HL-60 (cell line): ENCODE data around the gene ABCC5.

Experiments
- DNase-seq, 2 experiments: peaks; one replicate each; pipeline ENCODE4 v3.0.0-alpha.2; 2010 to 2020; ENCODE audit warnings: low read depth in 1 of 2, low spot score in 1 of 2
- H3K27ac ChIP-seq: fragments of 250-450 bp; sonication (Bioruptor Pico); replicated peaks from 2 replicates; pipeline ENCODE4 v1.5.1; 2020; ENCODE audit warnings: mild to moderate bottlenecking, moderate library complexity
- H3K27me3 ChIP-seq: fragments of 250-450 bp; sonication (Bioruptor Pico); 2 replicates; pipeline ENCODE4 v1.5.1; 2021; ENCODE audit warnings: mild to moderate bottlenecking, moderate library complexity; ENCODE audit not compliant: insufficient read depth, poor library complexity, severe bottlenecking
- H3K4me3 ChIP-seq: replicated peaks from 2 replicates; pipeline ENCODE4 v1.5.1; 2011; ENCODE audit warnings: mild to moderate bottlenecking, control low read depth, low read length; ENCODE audit not compliant: insufficient read depth
- GABPA ChIP-seq: IDR thresholded peaks from 2 replicates; pipeline ENCODE4 v1.6.1; 2012; ENCODE audit warnings: low read depth
- POLR2AphosphoS5 ChIP-seq: IDR thresholded peaks from 2 replicates; pipeline ENCODE4 v1.6.1; 2012; ENCODE audit warnings: low read depth
- SPI1 ChIP-seq: IDR thresholded peaks from 2 replicates; pipeline ENCODE4 v1.6.1; 2012; ENCODE audit warnings: low read depth, mild to moderate bottlenecking, borderline replicate concordance
- TF ChIP-seq, protein P1 (sequence below): IDR thresholded peaks from 2 replicates; pipeline ENCODE4 v1.6.1; 2012; ENCODE audit warnings: low read depth; ENCODE audit not compliant: insufficient replicate concordance
- TF ChIP-seq, protein P2 (sequence below): IDR thresholded peaks from one replicate; pipeline ENCODE4 v1.5.1; 2011; ENCODE audit warnings: low read length, control low read depth, inconsistent platforms; ENCODE audit not compliant: insufficient read depth

ABCC5 gene

DNA sequence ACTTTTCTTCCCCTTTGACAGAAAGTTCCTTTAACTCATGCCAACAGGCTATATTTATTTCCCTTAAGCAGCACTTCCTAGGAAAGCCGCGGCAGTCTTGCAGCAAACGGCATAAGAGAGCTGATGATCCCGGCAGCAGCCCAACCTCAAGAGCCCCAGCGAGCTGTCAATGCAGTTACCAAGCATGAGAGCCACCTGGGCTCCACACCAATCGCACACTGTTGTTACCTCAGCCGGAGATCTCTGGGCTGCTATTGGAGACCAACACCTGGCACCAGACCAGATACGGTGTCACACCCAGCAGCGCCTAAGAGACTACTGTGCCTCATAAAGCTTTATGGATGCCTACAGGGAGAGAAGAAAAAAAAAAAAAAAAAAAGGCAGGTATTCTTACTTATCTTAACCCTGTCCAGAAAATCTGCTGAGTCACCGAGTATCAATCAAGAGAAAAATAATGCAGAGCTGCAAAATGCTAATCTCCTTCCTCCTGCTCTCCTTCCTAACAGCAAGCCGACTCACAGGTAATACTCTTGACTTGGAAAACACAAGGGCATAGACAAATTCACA is 11.7 kb downstream of the ABCC5 start:
- H3K4me3 ChIP-seq, result no peak overlapping the region
- H3K27me3 ChIP-seq, result no peaks in the 10 kb centered on the region
- peak overlapping the region; percentile 58 for H3K27ac ChIP-seq
- peak in 1 of 2 experiments; percentile 69 for DNase-seq
- TF ChIP-seq, protein P1, sequence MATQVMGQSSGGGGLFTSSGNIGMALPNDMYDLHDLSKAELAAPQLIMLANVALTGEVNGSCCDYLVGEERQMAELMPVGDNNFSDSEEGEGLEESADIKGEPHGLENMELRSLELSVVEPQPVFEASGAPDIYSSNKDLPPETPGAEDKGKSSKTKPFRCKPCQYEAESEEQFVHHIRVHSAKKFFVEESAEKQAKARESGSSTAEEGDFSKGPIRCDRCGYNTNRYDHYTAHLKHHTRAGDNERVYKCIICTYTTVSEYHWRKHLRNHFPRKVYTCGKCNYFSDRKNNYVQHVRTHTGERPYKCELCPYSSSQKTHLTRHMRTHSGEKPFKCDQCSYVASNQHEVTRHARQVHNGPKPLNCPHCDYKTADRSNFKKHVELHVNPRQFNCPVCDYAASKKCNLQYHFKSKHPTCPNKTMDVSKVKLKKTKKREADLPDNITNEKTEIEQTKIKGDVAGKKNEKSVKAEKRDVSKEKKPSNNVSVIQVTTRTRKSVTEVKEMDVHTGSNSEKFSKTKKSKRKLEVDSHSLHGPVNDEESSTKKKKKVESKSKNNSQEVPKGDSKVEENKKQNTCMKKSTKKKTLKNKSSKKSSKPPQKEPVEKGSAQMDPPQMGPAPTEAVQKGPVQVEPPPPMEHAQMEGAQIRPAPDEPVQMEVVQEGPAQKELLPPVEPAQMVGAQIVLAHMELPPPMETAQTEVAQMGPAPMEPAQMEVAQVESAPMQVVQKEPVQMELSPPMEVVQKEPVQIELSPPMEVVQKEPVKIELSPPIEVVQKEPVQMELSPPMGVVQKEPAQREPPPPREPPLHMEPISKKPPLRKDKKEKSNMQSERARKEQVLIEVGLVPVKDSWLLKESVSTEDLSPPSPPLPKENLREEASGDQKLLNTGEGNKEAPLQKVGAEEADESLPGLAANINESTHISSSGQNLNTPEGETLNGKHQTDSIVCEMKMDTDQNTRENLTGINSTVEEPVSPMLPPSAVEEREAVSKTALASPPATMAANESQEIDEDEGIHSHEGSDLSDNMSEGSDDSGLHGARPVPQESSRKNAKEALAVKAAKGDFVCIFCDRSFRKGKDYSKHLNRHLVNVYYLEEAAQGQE, result no peak
- TF ChIP-seq POLR2AphosphoS5 (no peak), SPI1 (no peak)
- TF ChIP-seq, protein P2, sequence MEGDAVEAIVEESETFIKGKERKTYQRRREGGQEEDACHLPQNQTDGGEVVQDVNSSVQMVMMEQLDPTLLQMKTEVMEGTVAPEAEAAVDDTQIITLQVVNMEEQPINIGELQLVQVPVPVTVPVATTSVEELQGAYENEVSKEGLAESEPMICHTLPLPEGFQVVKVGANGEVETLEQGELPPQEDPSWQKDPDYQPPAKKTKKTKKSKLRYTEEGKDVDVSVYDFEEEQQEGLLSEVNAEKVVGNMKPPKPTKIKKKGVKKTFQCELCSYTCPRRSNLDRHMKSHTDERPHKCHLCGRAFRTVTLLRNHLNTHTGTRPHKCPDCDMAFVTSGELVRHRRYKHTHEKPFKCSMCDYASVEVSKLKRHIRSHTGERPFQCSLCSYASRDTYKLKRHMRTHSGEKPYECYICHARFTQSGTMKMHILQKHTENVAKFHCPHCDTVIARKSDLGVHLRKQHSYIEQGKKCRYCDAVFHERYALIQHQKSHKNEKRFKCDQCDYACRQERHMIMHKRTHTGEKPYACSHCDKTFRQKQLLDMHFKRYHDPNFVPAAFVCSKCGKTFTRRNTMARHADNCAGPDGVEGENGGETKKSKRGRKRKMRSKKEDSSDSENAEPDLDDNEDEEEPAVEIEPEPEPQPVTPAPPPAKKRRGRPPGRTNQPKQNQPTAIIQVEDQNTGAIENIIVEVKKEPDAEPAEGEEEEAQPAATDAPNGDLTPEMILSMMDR, result no peak

DNA sequence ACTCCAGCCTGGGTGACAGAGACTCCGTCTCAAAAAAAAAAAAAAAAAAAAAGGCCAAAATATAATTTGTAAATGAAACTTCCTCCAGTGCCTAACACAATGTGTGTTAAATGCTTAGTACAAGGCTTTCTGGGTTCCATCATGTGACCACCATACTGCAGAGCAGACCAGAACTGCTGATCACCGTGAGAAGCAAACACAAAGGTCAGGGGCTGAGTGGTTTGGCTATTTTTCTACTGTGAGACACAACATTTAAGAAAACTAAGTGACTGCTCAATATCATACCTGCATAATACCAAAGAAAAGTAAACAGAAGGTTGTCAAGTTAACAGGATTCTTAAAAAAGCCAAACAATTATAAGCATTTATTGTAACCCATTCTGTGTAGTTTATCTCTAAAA is 13.2 kb downstream of the ABCC5 start:
- TF ChIP-seq, protein P2, result no peak
- TF ChIP-seq SPI1 (no peak), GABPA (no peak)
- TF ChIP-seq, protein P1, result no peak
- H3K27me3 ChIP-seq, result no peaks in the 10 kb centered on the region
- no peak overlapping the region for H3K4me3 ChIP-seq
- no peak overlapping the region for H3K27ac ChIP-seq
- DNase-seq, result no peak

DNA sequence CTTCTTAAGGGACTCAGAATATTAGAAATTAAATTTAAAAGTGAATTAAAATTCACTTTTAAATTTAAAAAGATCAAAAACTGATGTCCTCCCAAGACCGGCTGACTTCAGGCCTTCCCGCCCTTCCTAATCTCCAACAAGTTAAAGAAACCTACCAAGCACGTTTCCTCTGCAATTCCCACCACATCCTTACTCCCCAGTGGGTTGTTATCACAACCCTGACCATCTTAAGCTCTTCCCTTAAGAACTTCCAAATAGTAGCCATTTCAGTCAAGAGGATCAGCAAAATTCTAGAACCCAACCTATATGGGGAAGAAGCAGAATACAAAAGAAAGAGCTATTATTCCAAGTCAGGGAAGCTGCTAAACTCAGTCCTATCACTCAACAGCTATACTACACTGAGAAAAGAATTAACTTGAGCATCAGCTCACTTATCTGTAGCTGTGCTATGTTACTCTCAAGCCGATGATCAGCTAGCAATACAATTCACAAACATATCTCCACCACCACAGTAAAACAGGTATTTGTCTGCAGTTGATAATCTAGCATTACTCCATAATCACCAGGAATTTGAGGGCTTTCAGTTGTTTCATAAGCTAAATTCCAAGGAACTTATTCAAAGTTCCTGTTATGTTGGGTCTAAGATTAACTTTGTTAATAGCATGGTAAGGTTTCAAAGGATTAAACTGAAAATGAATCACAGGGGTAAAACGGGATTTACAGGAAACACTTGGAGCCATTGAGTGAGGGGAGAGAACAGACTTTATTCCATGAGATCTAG is 14.3 kb downstream of the ABCC5 start:
- Histone ChIP-seq H3K4me3 (no peak overlapping the region), H3K27me3 (no peaks in the 10 kb centered on the region), H3K27ac (no peak overlapping the region)
- no peak for DNase-seq
- TF ChIP-seq POLR2AphosphoS5 (no peak), SPI1 (no peak), GABPA (no peak)
- TF ChIP-seq, protein P2, result no peak
- TF ChIP-seq, protein P1, result no peak
